K562 (cell line): ENCODE data around the gene GRAMD1B. TPM values are rescaled to one million over a fixed set of nuclear protein-coding genes. Genes with fewer than 3 reads are reported as not detected.

ENCODE experiments used
- ATAC-seq: fragments of 200-7000 bp; cut with Tn5 transposase; 3 replicates; pipeline ENCODE4 v1.9.1; 2020; ENCODE audit warnings: moderate library complexity
- BruUV-seq: library from RNA; stranded (reverse); fragments of 400-500 nt; replicated peaks from 2 replicates; lab custom pipeline; 2021; lab: Mats Ljungman, UMichigan
- CTCF ChIA-PET: fragments of 300-600 bp; formaldehyde crosslinking; extraction: SDS; loops from one replicate; lab custom pipeline; 2021; ENCODE audit warnings: low intra/inter-chr PET ratio; lab: Yijun Ruan, JAX
- POLR2A ChIA-PET: fragments of 300-600, 350-650 bp; sonication (Branson Sonifier 250); formaldehyde crosslinking; extraction: SDS; loops from one replicate; lab custom pipeline; 2021; ENCODE audit warnings: antibody characterized with exemption, inconsistent platforms; lab: Yijun Ruan, JAX
- DNase-seq, 4 experiments: peaks; one replicate each; pipeline versions ENCODE4 v3.0.0 to v3.0.0-alpha.2; 2011 to 2018; ENCODE audit warnings: low spot score in 3 of 4, mixed read lengths in 3 of 4; ENCODE audit errors: extremely low read depth in 1 of 4
- FAIRE-seq: peaks from 2 replicates; lab custom pipeline; 2011; peaks lifted over from hg19 to GRCh38; lab: Jason Lieb, UNC
- H2AFZ ChIP-seq: 2 replicates; pipeline ENCODE4 v1.6.0; 2011; ENCODE audit warnings: low read depth, low read length, control low read depth, inconsistent platforms
- H3K27ac ChIP-seq: fragments of 200-600 bp; 3 replicates; pipeline ENCODE4 v1.8.0; 2011; ENCODE audit warnings: low read depth, mild to moderate bottlenecking, control low read depth, inconsistent platforms, low read length, moderate library complexity, mixed read lengths; ENCODE audit errors: extremely low read depth
- H3K27me3 ChIP-seq, 2 experiments: fragments of 300-600 bp in 1 of 2; 2 replicates in 1 of 2; 3 replicates in 1 of 2; pipeline versions ENCODE4 v1.6.0 to v1.8.0; 2011; ENCODE audit warnings: inconsistent platforms in 2 of 2, low read length in 2 of 2, mild to moderate bottlenecking in 1 of 2, mixed read lengths in 1 of 2, moderate library complexity in 1 of 2; ENCODE audit not compliant: control insufficient read depth in 2 of 2, insufficient read depth in 2 of 2
- H3K36me3 ChIP-seq: fragments of 300-600 bp; 3 replicates; pipeline ENCODE4 v1.8.0; 2011; ENCODE audit warnings: mild to moderate bottlenecking, low read length, inconsistent platforms; ENCODE audit not compliant: control insufficient read depth, insufficient read depth
- H3K4me1 ChIP-seq, 2 experiments: fragments of 200-600 bp in 1 of 2; replicated peaks in 1 of 2; 2 replicates in 1 of 2; 3 replicates in 1 of 2; pipeline versions ENCODE4 v1.5.1 to v1.8.0; 2011; ENCODE audit warnings: inconsistent platforms in 2 of 2, low read length in 2 of 2, mild to moderate bottlenecking in 1 of 2, mixed read lengths in 1 of 2, moderate library complexity in 1 of 2; ENCODE audit not compliant: control insufficient read depth in 2 of 2, insufficient read depth in 2 of 2
- H3K4me2 ChIP-seq: 2 replicates; pipeline ENCODE4 v1.6.1; 2011; ENCODE audit warnings: low read length, control low read depth, inconsistent platforms, mixed read lengths; ENCODE audit not compliant: insufficient read depth
- H3K4me3 ChIP-seq: fragments of 200-600 bp; sonication (generic), shearing (Covaris generic); 2 replicates; pipeline ENCODE4 v1.5.1; 2016; ENCODE audit warnings: control low read depth, inconsistent platforms
- H3K79me2 ChIP-seq: fragments of 200-600 bp; 3 replicates; pipeline ENCODE4 v1.8.0; 2011; ENCODE audit warnings: low read length, inconsistent platforms; ENCODE audit not compliant: control insufficient read depth, insufficient read depth
- H3K9ac ChIP-seq, 2 experiments: 2 replicates each; pipeline versions ENCODE4 v1.6.0 to v1.6.1; 2011; ENCODE audit warnings: low read depth in 2 of 2, low read length in 2 of 2, control low read depth in 1 of 2, inconsistent platforms in 1 of 2, mild to moderate bottlenecking in 1 of 2, mixed read lengths in 1 of 2; ENCODE audit not compliant: insufficient read depth in 1 of 2
- H3K9me1 ChIP-seq: one replicate; pipeline ENCODE4 v1.6.0; 2011; ENCODE audit warnings: inconsistent platforms, mild to moderate bottlenecking, low read length, moderate library complexity; ENCODE audit not compliant: control insufficient read depth, insufficient read depth
- H3K9me3 ChIP-seq: replicated peaks from 2 replicates; pipeline ENCODE4 v1.5.1; 2011; ENCODE audit warnings: low read depth, low read length, inconsistent platforms; ENCODE audit not compliant: control insufficient read depth, insufficient read depth
- H4K20me1 ChIP-seq: replicated peaks from 2 replicates; pipeline ENCODE4 v1.6.1; 2011; ENCODE audit warnings: low read length, inconsistent platforms, mixed read lengths; ENCODE audit not compliant: control insufficient read depth, insufficient read depth
- BCOR ChIP-seq: fragments of 450-650 bp; IDR thresholded peaks from 2 replicates; pipeline ENCODE4 v1.6.1; 2016
- C11orf30 ChIP-seq: fragments of 450-650 bp; IDR thresholded peaks from 2 replicates; pipeline ENCODE4 v1.6.1; 2016; ENCODE audit warnings: low read depth, mild to moderate bottlenecking
- DDX20 ChIP-seq: fragments of 450-650 bp; IDR thresholded peaks from 2 replicates; pipeline ENCODE4 v1.6.1; 2016; ENCODE audit warnings: missing genetic modification characterization, low read depth, mild to moderate bottlenecking, missing compliant biosample characterization, moderate library complexity
- E2F3 ChIP-seq: fragments of 250-450 bp; sonication (Bioruptor Pico); IDR thresholded peaks from 2 replicates; pipeline ENCODE4 v1.4.0; 2020; ENCODE audit warnings: mild to moderate bottlenecking
- SMARCB1 ChIP-seq: IDR thresholded peaks from 2 replicates; pipeline ENCODE4 v1.6.1; 2011; ENCODE audit warnings: improper control_type of control experiment, low read depth; ENCODE audit not compliant: insufficient read length
- STAG1 ChIP-seq: sonication (generic); formaldehyde crosslinking; IDR thresholded peaks from 2 replicates; pipeline ENCODE4 v1.5.0; 2020; ENCODE audit warnings: missing genetic modification reagents, borderline replicate concordance
- WGBS: fragments of 100-300 bp; shearing (Covaris generic); methylation state at CpG from one replicate; pipeline ENCODE4 v1.1.6; 2016; ENCODE audit warnings: low coverage, mixed read lengths; ENCODE audit not compliant: insufficient coverage; ENCODE audit errors: missing lambda C conversion rate; 5-methylcytosine and 5-hydroxymethylcytosine counted together
- in situ Hi-C: fragments of 300-500 bp; cut with MboI; formaldehyde crosslinking; loops from 4 replicates; pipeline ENCODE4 v1.15.0; 2018; ENCODE audit warnings: inconsistent platforms, mixed read lengths
- intact Hi-C: fragments of 100-400 bp; cut with micrococcal nuclease; formaldehyde crosslinking; loops from 2 replicates; pipeline ENCODE4 v1.14.2; 2022
- polyA plus RNA-seq, 8 experiments: library from polyadenylated mRNA; depleted of rRNA in 4 of 8; stranded (reverse) in 5 of 8; unstranded in 3 of 8; fragments of >200 nt; fragmentation: Nextera tagmentation in 2 of 8; fragmentation: Illumina TruSeq in 1 of 8; extraction: Ambion mirVana in 2 of 8; extraction: Trizol in 1 of 8; gene quantifications; 2 replicates each; pipeline versions ENCODE4 v1.2.1 to v1.2.3, GENCODE V29; 2011 to 2014; ENCODE audit warnings: inconsistent platforms in 1 of 8, missing spikeins in 1 of 8
- total RNA-seq, 7 experiments: library from RNA; depleted of rRNA in 6 of 7; stranded (reverse); fragments of >200 nt in 6 of 7; fragmentation: Illumina TruSeq in 2 of 7; extraction: Trizol in 2 of 7; gene quantifications; 2 replicates each; pipeline versions ENCODE4 v1.2.1 to v1.2.3, GENCODE V29; 2011 to 2021; ENCODE audit warnings: low replicate concordance in 1 of 7
- TF ChIP-seq, protein P1 (sequence below), 2 experiments: fragments of 200-800 bp in 1 of 2; sonication (Bioruptor generic) in 1 of 2; sonication (generic) in 1 of 2; formaldehyde crosslinking in 1 of 2; IDR thresholded peaks in 1 of 2; conservative IDR thresholded peaks in 1 of 2; 2 replicates each; pipeline versions ENCODE4 v1.5.0 to v1.6.1; 2016 to 2020; ENCODE audit warnings: missing compliant biosample characterization in 1 of 2, missing genetic modification characterization in 1 of 2, missing genetic modification reagents in 1 of 2
- TF ChIP-seq, protein P2 (sequence below), 2 experiments: fragments of 250-450 bp in 1 of 2; fragments of 450-650 bp in 1 of 2; sonication (Bioruptor Pico) in 1 of 2; IDR thresholded peaks; 2 replicates each; pipeline versions ENCODE4 v1.6.1 to v1.8.0; 2016 to 2021; ENCODE audit warnings: mild to moderate bottlenecking in 2 of 2, moderate library complexity in 2 of 2, missing compliant biosample characterization in 1 of 2, missing genetic modification characterization in 1 of 2
- TF ChIP-seq, protein P3 (sequence below): fragments of 450-650 bp; IDR thresholded peaks from 2 replicates; pipeline ENCODE4 v1.6.1; 2017; ENCODE audit warnings: mild to moderate bottlenecking, moderate library complexity

GRAMD1B gene
- total and polyA plus RNA-seq, 9 of the 15 experiments (the other 6 are each of a cell fraction or from before 2014, with no cell fraction given): 0.31 TPM; not detected in 8

DNA sequence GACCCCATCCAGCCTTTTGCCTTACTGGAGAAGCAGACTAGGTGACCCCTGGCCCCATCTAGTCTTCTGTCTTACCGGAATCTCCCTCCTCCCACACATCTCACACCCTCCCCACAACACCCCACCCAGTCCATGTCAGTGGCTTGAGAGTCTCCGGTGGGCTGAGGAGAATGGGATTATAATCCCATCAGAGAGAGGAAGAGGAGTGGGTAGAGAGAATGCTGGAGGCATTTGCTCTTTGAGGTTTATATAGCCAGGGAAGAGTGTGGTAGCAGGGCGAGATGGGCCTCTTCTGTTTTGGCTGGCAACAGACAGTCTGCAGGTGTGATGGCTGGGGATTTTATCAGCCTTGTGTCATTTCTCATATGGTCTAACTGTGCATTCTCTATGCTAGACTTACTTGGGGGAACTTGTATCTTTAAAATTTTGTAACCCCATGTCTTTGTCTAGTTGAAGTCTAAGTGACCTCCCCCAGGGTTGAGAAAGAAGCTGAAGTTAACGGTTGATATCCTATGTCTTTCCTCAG is 50.3 kb downstream of the GRAMD1B start:
- CTCF ChIA-PET: no interaction called here
- no peaks in the 10 kb centered on the region for H3K9me3 ChIP-seq
- no peaks in the 10 kb centered on the region for H3K4me1 ChIP-seq
- H3K9me1 ChIP-seq: no peaks in the 10 kb centered on the region
- in situ Hi-C loops: loop anchor here (25.0 kb wide), 1 partner anchor 368 kb away; no protein-coding TSS in a partner anchor
- no peak overlapping the region for H3K4me3 ChIP-seq
- POLR2A ChIA-PET: no interaction called here
- intact Hi-C loops: no loop called here
- no peak for FAIRE-seq
- no peak overlapping the region for H3K27ac ChIP-seq
- no peak for ATAC-seq
- H3K9ac ChIP-seq: no peak overlapping the region
- TF ChIP-seq BCOR: no peak
- TF ChIP-seq, protein P1, sequence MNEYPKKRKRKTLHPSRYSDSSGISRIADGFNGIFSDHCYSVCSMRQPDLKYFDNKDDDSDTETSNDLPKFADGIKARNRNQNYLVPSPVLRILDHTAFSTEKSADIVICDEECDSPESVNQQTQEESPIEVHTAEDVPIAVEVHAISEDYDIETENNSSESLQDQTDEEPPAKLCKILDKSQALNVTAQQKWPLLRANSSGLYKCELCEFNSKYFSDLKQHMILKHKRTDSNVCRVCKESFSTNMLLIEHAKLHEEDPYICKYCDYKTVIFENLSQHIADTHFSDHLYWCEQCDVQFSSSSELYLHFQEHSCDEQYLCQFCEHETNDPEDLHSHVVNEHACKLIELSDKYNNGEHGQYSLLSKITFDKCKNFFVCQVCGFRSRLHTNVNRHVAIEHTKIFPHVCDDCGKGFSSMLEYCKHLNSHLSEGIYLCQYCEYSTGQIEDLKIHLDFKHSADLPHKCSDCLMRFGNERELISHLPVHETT (CRISPR knock-in tag; conservative IDR thresholded peaks at IDR 0.05 in 1 of 2, IDR thresholded peaks at IDR 0.05 in 1 of 2): no peak
- TF ChIP-seq, protein P2, sequence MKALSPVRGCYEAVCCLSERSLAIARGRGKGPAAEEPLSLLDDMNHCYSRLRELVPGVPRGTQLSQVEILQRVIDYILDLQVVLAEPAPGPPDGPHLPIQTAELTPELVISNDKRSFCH (CRISPR knock-in tag; IDR thresholded peaks at IDR 0.05): no peak
- TF ChIP-seq, protein P2 (tag; IDR thresholded peaks at IDR 0.05): no peak
- TF ChIP-seq STAG1 (CRISPR knock-in tag): no peak
- TF ChIP-seq E2F3 (CRISPR knock-in tag): no peak
- TF ChIP-seq SMARCB1: no peak
- no peak for TF ChIP-seq DDX20 (tag)
- no peak for TF ChIP-seq C11orf30
- TF ChIP-seq, protein P3, sequence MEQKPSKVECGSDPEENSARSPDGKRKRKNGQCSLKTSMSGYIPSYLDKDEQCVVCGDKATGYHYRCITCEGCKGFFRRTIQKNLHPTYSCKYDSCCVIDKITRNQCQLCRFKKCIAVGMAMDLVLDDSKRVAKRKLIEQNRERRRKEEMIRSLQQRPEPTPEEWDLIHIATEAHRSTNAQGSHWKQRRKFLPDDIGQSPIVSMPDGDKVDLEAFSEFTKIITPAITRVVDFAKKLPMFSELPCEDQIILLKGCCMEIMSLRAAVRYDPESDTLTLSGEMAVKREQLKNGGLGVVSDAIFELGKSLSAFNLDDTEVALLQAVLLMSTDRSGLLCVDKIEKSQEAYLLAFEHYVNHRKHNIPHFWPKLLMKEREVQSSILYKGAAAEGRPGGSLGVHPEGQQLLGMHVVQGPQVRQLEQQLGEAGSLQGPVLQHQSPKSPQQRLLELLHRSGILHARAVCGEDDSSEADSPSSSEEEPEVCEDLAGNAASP: no peak
- no TSS peak for BruUV-seq
- WGBS: 0% methylated on average over 4 of the region's 4 CpGs
- DNase-seq: no peak
- H3K36me3 ChIP-seq: no peaks in the 10 kb centered on the region
- no peak overlapping the region for H2AFZ ChIP-seq
- peaks cover 0 to 9% of the 10 kb centered on the region in 2 experiments; a peak in 2 of 5 replicates for H3K27me3 ChIP-seq
- H4K20me1 ChIP-seq: no peaks in the 10 kb centered on the region; the same call in 1 of the 2 replicates
- H3K79me2 ChIP-seq: no peaks in the 10 kb centered on the region
- no peak overlapping the region for H3K4me2 ChIP-seq
